SHP77 (cell line): ENCODE data around the gene TEX22.

ENCODE experiments used
- DNase-seq, 2 experiments: peaks; one replicate each; lab custom pipeline; 2025; lab: John Stamatoyannopoulos, UW

Gene TEX22

DNA sequence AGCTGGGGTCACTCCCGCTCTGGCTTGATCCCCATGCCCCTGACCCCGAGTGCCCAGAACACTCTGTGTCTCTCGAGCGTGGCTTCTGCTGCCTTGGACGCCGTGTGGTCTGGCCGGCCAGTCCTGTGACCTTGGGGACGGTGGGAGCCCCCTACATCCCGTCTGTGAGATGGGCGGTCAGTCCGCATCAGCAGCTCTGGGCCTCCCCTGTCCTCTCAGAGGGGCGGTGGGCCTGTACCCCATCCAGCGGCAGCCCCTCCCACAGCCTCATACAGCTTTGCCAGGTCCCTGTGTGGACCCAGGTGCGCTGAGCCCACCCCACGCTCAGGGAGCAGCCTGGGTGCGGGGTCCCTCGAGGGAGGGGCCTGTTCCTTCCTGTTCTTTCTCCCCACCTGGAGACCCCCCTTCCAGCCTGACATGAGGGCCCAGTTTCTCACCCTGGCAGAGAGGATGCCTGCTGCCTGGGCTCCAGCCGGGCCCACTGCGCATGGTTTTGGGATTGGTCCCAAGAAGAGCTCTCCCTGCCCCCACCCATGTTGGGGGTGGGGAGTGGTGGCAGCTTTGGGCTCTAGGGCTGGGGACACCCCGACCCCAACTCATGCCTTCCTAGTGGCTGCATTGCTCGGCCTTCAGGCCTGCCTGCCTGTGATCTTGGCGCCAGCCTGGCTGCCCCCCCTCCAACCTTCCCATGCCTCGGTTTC, 22.8 kb downstream of the TEX22 start:
- no peak for DNase-seq

DNA sequence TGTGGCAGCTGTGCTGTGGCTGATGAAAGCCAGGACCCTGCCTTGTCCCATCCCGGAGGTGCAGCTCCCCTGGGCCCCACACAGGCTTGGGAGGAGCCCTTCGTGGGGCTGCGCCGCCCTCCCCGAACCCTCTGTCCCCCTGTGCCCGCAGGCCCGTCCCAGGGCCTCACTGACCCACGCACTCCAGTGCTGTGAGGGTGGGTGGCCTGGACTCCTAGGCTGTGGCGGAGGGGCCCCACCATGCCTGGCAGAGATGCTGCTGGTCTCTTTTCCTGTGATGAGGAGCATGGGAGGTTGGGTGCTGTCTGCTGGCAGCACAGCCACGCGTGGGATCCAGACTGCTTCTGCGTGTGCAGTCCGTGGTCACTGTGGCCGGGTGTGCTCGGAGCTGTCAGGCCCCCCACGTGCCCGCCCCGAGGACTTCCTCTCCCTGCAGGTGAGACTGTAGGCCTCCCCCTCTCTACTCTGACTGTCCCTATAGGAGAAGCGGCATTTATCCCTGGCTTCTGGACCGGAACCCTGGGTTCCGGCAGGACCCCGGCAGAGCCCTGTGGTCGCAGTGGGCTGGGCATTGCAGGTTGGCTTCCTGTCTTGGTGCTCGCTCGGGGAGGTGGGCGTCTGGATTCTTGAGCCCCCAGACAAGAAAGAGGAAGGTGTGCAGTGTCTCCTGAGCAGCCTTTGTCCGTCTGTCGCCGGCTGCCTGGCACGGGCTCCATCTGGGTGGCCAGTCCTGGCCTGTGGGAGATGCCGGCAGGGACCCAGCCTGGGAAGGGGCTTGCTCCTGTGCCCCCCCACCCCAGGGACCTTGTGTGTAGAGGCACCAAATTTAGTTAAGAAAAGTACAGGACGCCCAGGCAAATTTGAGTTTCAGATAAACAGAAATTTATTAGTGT, 23.6 kb downstream of the TEX22 start:
- no peak for DNase-seq

DNA sequence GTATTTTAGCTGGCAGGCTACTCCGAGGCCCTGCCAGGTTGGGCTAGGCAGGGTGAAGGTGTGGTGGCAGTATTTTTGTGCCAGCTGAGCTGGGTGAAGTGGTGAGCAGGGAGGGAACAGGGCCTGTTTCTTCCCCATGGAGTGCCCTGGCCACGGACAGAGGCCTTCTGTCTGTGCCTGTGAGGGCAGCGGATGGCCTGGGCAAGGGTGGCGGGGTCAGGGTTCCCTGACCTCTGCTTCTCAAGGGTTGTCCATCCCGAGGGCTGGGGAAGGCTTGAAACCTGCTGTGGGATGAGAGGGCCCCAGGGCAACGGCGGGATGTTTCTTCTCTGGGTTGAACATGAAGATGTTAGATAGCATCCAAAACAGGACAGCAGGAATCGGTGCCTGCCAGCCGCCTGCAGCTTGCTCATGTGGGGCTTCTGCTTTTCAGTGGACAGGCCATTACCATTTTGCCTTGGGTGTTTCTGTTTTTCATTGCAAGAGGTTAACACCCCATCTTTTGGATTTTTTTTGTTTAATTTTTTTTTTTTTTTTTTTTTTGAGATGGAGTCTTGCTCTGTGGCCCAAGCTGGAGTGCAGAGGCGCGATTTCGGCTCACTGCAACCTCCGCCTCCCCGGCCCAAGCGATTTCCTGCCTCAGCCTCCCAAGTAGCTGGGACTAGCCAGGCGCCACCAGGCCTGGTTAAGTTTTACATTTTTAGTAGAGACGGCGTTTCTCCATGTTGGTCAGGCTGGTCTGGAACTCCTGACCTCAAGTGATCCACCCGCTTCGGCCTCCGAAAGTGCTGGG, 24.6 kb downstream of the TEX22 start:
- no peak for DNase-seq

DNA sequence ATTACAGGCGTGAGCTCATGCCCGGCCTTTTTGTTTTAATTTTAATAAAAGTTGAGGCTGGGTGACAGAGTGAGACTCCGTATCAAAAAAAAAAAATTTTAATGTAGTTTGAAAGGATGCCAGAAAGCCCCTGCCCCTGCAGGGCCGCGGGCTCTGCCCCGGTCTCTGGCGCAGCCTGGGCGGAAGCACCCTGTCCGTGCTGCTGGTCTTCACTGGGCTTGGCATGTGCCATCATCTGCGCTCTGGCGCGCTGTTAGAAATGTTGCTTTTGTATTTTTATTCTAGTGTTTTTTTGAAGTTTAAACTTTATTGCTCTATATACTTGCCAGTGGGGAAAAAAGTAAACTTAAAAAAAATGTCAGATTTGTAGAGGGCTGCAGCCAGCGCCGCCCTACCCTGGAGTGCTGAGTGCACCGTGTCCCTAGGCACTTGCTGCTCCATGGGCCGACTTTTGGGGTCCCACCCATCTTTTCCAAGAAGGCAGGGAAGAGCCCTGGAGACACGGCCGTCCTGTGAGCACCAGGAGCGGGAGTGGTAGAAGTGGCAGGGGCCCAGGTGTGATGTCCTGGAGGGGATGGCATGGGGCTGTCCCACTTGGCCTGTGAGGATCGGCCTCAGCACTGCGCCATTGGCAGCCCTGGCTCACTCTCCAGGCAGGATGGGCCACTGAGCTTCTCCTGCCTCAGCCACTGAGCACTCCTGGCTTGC, 25.3 kb downstream of the TEX22 start:
- DNase-seq = no peak

DNA sequence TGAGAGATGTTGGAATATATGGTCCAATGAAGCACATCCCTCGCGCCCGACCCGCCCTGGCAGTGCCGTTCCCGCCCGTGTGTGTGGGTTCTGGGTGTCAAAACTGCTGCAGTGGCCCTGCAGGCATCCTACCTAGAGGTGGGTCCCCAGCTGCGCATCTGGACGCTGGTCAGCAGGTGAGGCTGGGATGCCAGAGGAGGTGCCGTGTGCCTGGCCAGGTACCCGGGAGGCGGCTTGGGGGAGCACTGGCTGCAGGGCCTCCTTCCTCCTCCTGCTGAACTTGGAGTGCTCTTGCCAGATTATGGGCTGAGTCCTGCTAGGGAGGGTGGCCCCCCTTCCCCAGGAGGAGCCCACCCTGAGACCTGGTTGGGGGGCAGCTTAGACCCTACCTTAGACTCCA, 26.5 kb downstream of the TEX22 start:
- no peak for DNase-seq

DNA sequence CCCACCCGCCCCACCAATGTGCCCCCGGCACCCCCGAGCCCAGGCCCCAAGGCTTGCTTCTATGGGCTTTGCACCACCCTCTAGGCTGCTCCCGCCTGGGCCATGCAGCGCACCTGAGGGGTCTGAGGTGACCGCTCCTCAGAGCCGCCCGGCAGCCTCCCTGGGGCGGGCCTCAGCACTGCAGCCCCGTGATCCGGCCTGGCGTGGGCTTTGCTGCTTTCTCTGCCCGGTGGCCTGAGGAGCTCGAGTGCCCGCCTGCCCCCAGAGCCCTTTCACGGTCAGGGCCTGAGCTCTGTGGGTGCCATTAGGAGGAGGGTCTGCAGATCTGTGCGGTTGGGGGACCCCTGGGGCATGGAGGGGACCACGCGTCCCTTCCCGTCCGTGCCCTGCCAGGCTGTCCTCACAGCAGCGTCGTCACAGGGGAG, 27.5 kb downstream of the TEX22 start:
- DNase-seq = no peak

DNA sequence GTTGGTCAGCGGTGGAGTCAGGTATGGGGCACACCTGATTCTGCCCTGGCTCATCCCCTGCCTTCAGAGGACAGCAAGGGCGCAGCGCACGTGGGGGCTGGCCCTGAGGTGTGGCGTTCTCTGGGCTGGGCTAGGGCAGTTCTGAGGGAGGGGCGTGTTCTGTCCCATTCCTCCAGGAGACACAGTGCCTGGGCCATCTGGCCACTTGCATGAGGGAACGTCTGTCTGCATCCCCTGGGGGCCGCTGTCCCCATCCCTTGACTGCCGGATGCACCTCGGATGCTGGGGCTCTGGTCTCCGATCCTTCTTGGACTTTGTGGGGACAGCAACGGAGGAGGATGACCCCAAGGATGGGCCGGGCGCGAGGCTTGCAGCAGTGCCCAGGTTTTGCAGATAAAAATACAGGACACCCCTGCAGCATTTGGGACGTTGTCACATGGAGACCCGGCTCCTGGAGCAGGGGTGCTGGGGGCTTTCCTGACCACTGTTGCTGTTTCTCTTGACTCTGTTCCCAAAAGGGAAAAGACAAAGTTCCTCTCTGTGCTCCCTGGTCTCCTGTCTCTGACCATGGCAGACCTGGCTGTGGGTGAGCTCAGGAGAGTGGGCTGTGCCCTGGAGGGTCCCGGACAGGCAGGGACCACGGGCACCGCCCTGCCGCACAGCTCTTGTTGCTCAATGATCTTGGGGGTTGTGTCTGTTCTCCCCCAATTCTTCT, 28.2 kb downstream of the TEX22 start:
- no peak for DNase-seq

DNA sequence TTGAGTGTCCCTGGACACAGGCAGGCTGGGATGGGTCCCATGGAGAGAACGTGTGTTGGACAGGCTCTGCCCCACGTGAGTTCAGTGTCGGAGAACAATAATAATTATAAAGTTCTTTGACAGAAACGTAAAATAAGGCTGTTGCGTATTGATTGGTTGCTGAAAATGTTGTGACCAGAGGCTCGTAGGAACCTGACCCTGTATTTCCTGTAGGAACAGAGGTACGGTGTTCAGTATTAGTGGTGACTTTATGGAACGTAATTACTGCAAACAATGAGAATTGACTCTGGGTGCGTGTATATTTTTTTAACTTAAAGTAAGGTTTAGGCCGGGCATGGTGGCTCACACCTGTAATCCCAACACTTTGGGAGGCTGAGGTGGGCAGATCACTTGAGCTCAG, 29.1 kb downstream of the TEX22 start:
- DNase-seq = no peak

DNA sequence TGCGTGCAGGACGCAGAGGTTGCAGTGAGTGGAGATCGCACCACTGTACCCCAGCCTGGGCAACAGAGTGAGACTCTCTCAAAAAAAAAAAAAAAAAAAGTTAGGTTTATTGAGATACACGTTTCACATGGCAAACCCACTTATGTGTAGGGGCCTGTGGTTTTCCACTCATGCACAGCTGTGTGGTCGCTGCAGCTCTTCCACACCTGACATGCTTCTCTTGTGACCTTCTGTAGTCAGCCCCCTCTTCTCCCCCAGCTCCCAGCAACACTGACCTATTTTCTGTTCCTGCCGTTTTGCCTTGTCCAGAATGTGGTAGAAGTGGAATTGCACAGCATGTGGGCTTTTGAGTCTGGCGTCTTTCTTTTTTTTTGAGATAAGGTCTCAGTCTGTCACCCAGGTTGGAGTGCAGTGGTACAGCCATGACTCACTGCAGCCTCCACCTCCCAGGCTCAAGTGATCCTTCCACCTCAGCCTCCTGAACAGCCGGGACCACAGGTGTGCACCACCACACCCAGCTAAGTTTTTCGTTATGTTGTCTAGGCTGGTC, 29.7 kb downstream of the TEX22 start:
- no peak for DNase-seq

DNA sequence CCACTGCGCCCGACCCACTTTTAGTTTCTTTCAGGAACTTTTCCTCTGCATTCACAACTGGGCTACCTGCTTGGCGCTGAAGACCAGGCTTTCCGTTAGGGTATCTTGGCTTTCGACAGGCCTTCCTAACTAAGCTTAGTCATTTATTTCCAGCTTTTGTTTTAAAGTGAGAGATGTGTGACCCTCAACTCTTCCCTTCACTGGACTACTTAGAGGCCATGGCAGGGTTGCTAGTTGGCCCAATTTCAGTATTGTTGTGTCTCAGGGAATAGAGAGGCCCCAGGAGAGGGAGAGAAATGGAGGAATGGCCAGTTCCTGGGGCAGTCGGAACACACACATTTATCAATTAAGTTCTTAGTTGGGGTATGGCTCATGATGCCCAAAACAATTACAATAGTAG, 31.7 kb downstream of the TEX22 start:
- DNase-seq = no peak

DNA sequence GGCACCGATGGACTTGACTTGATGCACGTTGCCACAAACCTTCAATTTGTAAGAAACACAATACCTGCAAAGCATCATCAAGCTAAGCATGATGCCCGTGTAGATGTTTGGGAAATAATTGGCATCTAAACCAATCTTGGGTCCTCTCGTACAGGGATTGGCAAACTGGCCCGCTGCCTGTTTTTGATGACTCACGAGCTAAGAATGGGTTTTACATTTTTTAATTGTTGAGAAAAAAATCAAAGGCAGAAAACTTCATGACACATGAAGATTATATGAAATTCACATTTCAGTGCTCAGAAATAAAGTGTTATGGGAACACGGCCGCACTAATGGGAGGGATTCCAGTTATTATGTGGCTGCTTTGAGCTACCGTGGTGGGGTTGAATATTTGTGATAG, 32.2 kb downstream of the TEX22 start:
- DNase-seq = no peak

DNA sequence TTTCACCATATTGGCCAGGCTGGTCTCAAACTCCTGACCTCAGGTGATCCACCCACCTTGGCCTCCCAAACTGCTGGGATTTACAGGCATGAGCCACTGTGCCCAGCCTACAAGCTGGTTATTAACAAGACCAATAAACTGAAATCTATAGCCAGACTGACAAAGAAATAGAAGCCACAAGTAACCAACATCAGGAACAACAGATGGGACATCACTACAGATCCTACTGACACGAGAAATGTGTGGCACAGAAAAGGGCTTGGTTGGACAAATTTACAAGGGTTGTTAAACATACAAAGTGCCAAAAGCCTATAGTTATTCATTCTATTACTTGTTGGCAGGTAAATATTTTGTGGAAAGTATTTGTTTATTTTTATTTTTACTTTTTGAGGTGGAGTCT, 32.9 kb downstream of the TEX22 start:
- DNase-seq = no peak

DNA sequence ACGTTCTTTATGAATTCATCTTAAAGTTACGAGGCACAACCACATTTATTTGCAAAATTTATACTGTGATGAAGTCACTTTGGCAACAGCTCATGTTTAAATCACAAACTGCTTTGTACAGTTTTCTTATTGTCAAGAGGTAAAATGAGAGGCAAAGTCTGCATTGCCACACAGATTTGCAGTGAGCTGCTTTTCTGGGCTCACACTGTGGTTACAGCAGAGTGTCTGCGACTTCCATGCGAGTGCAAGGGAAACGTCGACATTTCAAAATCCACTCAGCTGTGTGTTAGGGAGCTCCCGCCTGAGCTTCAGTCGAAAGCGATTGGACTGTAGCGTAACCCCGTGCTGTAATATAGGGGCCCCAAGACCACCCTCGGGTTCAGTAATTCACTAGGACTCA, 34.3 kb downstream of the TEX22 start:
- DNase-seq = no peak

DNA sequence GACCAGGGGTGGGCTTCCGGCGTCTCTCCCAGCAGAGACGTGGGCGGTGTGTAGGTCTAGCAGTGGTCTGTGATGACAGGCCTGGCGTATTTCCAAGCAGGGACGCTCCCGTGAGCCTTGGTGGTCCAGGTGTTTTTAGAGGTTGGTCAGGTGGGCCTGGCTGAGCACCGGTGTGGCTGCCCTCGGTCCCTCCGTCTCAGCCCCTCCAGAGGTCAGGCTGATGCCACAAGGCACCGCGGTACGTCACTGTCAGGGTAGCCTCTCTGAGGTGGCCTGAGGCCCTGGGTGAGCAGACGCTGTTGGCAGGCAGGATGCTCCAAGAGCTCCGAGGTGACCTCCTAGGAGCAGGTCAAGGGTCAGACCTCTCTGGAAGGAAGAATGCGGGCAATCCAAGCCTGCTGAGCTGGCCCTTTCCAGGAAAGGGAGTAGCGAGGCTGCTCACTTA, 34.8 kb downstream of the TEX22 start:
- no peak for DNase-seq

DNA sequence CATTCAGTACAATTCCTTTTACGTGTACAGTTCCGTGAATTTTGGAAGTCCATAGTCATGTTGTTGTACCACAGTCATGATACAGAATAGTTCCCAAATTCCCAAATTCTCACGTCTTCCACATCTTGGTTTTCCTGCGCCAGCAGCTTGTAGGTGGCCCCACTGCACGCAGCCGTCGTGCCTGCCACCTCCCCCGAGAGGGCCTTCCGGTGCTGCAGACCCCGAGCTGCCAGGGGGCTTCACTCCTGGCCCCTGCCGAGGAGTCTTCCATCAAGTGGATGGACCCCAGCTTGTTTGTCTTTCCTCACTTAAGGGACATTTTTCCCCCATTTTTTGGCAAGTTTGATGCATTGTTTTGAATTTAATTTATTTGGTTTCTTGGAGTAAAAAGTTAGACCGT, 38.1 kb downstream of the TEX22 start:
- no peak for DNase-seq

DNA sequence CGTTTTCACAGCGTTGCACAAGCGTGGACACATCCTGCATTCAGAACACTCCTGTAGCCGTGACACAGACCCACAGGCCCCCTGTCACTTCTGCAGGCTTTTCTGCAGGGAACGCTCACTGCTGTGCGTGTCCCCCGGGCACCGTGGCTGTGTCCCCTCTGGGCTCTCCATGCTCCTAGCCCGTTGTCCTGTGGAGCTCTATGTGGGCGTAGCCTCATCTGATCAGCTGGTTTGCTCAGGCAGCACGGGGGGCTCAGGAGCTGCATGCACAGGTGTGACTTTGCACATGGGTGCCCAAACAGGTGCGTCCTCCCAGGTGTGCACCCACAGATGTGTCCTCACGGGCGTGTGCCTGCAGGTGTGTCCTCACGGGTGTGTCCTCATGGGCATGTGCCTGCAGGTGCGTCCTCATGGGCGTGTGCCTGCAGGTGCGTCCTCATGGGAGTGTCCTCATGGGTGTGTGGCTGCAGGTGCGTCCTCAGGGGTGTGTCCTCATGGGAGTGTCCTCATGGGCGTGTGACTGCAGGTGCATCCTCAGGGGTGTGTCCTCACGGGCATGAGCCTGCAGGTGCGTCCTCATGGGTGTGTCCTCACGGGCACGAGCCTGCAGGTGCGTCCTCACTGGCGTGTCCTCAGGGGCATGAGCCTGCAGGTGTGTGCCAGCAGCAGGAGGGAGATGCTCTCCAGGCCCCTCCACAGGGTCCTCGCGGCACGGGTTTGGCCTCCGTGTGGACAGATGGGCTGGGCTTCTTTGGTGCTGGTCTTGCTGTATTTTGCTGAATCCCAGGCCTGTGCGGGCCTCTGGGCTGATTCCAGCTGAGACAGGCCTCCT, 38.8 kb downstream of the TEX22 start:
- DNase-seq = no peak

DNA sequence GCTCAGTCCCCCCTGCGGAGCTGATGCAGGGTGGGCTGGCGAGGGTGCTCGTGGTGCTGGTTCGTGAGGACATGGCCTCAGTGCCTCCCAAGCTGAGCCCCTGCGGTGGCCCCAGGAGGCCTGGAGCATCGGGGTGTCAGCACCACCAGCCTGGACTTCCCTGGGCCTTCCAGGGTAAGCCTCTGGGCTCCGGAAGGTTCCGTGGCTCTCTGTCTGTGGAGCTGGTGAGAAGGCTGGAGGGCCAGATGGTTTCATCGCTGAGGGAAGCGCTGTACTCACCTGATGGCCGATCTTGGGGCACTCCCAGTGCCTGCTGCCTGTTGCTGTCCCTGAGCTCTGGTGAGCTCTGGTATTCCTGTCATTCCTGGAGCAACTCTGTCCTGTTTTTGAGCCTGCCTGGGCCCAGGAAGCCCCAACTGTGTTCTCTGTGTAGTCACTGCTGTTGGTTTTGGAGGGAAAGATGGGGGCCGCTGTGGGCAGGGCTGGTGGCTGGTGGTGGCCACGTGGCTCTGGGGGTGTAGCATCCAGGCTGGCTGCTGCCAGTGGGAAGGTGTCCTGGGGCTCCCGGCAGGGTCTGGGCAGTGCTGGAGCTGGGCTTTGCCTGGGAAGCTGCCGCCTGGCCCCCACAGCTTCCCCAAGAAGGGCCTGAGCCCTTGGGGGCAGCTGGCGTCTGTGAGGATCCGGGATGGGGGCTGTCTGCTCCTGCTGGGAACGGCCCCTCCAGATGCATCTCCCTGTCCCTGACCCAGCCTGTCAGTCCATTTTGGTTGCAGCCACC, 39.6 kb downstream of the TEX22 start:
- no peak for DNase-seq

DNA sequence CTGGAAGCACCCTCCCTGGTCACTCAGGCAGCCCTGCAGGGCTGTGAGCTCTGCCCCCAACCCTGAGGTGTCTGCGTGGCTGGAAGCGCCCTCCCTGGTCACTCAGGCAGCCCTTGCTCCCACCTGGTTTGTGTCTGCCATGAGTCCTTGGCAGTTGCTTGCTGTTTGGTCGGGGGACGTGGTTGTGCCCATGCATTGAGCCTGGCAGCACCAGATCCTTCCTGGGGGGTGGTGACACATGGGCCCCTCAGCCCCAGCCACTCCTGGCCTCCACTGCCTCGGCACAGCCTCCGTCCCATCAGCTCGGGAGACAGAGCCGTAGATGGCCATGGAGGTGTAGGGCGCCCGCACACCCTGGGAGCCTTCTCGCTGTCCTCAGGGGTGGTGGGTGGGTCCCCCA, 40.8 kb downstream of the TEX22 start:
- DNase-seq = no peak
